Measurements from ENCODE around the gene L3MBTL4.

The L3MBTL4 gene

DNA sequence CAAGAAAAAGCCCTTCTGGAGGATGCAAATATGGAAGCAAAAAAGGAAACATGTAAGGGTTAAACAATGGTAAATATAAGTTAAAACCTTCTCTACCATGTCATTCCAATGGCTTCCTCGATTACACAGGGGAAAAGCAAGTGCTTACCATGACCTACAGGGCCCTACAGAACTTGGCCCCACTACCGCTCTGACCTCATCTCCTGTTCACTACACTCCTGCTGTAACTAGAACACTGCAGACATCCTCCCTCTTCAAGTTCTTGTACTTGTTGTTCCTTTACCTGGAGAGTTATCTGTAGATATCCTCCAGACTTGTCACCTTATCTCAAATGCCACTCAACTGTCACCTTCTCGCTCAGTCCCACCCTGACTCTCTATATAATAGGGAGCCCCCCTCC is 194.6 kb downstream of the L3MBTL4 start:
- Histone ChIP-seq H3K18ac (ENCODE audit: low read length) (no peak overlapping the region), H2BK15ac (replicated peaks; ENCODE audit: low read depth) (no peak overlapping the region), H3K27ac (ENCODE audit: low read depth, low read length) (no peak overlapping the region), H3K79me1 (ENCODE audit: low read length) (no peaks in the 10 kb centered on the region), H4K8ac (ENCODE audit: low read depth, low read length) (no peak overlapping the region), H2AK5ac (ENCODE audit: low read length) (no peak overlapping the region), H2BK120ac (ENCODE audit: low read depth, low read length) (no peak overlapping the region), H3K4me2 (ENCODE audit: low read length) (no peak overlapping the region), H3K4me1 (ENCODE audit: control insufficient read depth, low read depth, low read length) (no peaks in the 10 kb centered on the region), H4K5ac (ENCODE audit: low read length) (no peak overlapping the region), H3K9ac (ENCODE audit: low read length) (no peak overlapping the region), H2BK5ac (ENCODE audit: low read length) (no peak overlapping the region), H3K36me3 (ENCODE audit: control insufficient read depth, insufficient read depth, low read length) (no peaks in the 10 kb centered on the region), H3K23ac (ENCODE audit: low read length) (no peak overlapping the region), H3K56ac (ENCODE audit: low read length) (no peak overlapping the region), H3K27me3 (ENCODE audit: insufficient read depth, low read length, poor library complexity) (no peaks in the 10 kb centered on the region), H3K79me2 (ENCODE audit: control insufficient read depth, insufficient read depth, low read length) (no peaks in the 10 kb centered on the region), H3K4me3 (ENCODE audit: low read length) (no peak overlapping the region), H3K4ac (ENCODE audit: low read depth, low read length) (no peak overlapping the region)
- DNase-seq, result no peak
- no CpG with 5 or more reads among the region's 3 CpGs for WGBS (ENCODE audit: extremely low coverage, insufficient coverage, low lambda C conversion rate)

DNA sequence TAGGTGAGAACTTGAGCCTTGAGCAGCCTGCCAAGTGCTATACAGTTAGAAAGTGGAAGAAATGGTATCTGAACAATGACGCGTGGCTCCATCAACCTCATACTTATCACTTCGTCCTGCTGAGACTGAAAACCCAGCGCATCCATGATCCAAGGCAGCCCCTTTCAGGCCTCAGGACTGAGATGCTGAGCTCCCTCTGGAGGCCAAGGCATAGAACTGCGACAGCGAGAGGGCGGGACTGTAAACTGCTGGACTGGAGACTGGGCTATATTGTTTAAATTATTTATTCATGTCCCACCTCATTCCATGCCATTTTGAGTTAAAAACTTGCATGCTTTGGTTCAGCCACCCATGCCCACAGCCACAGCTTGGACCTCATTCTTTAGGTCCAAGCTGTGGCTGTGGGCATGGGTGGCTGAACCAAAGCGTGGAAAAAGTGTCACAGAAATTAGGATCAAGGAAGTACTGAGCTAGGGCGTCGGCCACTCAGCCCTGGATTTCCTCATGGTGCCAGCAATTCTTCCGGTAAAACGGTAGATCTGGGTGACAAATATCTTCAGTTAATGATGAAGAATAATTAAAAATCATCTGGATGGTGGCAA is 195.5 kb downstream of the L3MBTL4 start:
- Histone ChIP-seq H3K79me1 (ENCODE audit: low read length) (no peaks in the 10 kb centered on the region), H3K4ac (ENCODE audit: low read depth, low read length) (no peak overlapping the region), H4K5ac (ENCODE audit: low read length) (no peak overlapping the region), H3K9ac (ENCODE audit: low read length) (no peak overlapping the region), H3K36me3 (ENCODE audit: control insufficient read depth, insufficient read depth, low read length) (no peaks in the 10 kb centered on the region), H3K23ac (ENCODE audit: low read length) (no peak overlapping the region), H3K27me3 (ENCODE audit: insufficient read depth, low read length, poor library complexity) (no peaks in the 10 kb centered on the region), H2BK120ac (ENCODE audit: low read depth, low read length) (no peak overlapping the region), H3K18ac (ENCODE audit: low read length) (no peak overlapping the region), H3K4me1 (ENCODE audit: control insufficient read depth, low read depth, low read length) (no peaks in the 10 kb centered on the region), H3K79me2 (ENCODE audit: control insufficient read depth, insufficient read depth, low read length) (no peaks in the 10 kb centered on the region), H3K4me2 (ENCODE audit: low read length) (no peak overlapping the region), H2AK5ac (ENCODE audit: low read length) (no peak overlapping the region), H2BK15ac (replicated peaks; ENCODE audit: low read depth) (no peak overlapping the region), H3K56ac (ENCODE audit: low read length) (no peak overlapping the region), H2BK5ac (ENCODE audit: low read length) (no peak overlapping the region), H3K27ac (ENCODE audit: low read depth, low read length) (no peak overlapping the region), H4K8ac (ENCODE audit: low read depth, low read length) (no peak overlapping the region), H3K4me3 (ENCODE audit: low read length) (no peak overlapping the region)
- peak; percentile 83 for DNase-seq
- no CpG with 5 or more reads among the region's 12 CpGs for WGBS (ENCODE audit: extremely low coverage, insufficient coverage, low lambda C conversion rate)

DNA sequence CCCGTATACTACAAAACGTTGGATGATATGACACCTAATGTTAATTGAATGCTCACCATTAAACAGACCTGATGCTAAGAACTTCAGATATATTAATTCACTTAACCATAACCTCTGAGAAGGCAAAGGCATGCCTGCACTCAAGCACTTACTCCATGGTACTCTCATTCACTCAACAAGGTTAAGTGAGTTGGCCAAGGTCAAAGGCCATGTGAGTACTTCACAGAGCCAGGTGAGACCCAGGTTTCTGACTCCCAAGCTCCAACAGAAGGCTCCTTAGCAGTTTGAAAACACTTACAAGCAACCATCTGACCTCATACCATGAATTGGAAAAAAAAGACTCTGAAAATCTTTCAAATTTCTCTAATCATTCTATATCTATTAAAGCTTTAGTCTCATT is 198.8 kb downstream of the L3MBTL4 start:
- H3K23ac ChIP-seq (ENCODE audit: low read length), result no peak overlapping the region
- DNase-seq, result no peak
- H3K4me1 ChIP-seq (ENCODE audit: control insufficient read depth, low read depth, low read length), result no peaks in the 10 kb centered on the region
- WGBS (ENCODE audit: extremely low coverage, insufficient coverage, low lambda C conversion rate), result no CpG with 5 or more reads among the region's 2 CpGs
- no peak overlapping the region for H2BK120ac ChIP-seq (ENCODE audit: low read depth, low read length)
- H3K56ac ChIP-seq (ENCODE audit: low read length), result no peak overlapping the region
- H4K8ac ChIP-seq (ENCODE audit: low read depth, low read length), result no peak overlapping the region
- no peaks in the 10 kb centered on the region for H3K79me1 ChIP-seq (ENCODE audit: low read length)
- H2AK5ac ChIP-seq (ENCODE audit: low read length), result no peak overlapping the region
- no peaks in the 10 kb centered on the region for H3K36me3 ChIP-seq (ENCODE audit: control insufficient read depth, insufficient read depth, low read length)
- H3K18ac ChIP-seq (ENCODE audit: low read length), result no peak overlapping the region
- H3K4me3 ChIP-seq (ENCODE audit: low read length), result no peak overlapping the region
- no peak overlapping the region for H3K27ac ChIP-seq (ENCODE audit: low read depth, low read length)
- H3K4ac ChIP-seq (ENCODE audit: low read depth, low read length), result no peak overlapping the region
- no peak overlapping the region for H3K4me2 ChIP-seq (ENCODE audit: low read length)
- no peaks in the 10 kb centered on the region for H3K79me2 ChIP-seq (ENCODE audit: control insufficient read depth, insufficient read depth, low read length)
- no peaks in the 10 kb centered on the region for H3K27me3 ChIP-seq (ENCODE audit: insufficient read depth, low read length, poor library complexity)
- H3K9ac ChIP-seq (ENCODE audit: low read length), result no peak overlapping the region
- no peak overlapping the region for H2BK5ac ChIP-seq (ENCODE audit: low read length)
- no peak overlapping the region for H4K5ac ChIP-seq (ENCODE audit: low read length)
- no peak overlapping the region for H2BK15ac ChIP-seq (replicated peaks; ENCODE audit: low read depth)

DNA sequence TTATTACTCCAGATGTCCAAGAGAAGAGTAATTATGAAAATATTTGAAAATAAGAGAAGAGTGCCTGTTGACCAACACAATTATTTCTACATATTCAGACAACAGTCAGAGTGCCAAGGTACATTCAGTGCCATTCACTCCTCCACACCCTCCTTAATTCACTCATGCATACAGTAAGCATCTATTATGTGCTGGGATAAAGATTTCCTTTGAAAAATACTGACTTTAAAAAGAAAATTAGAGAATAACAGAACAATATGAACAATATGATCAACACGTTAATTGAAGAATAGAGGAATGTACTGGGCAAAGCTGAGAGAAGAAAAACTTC is 203.6 kb downstream of the L3MBTL4 start:
- H3K4ac ChIP-seq (ENCODE audit: low read depth, low read length), result no peak overlapping the region
- no CpG with 5 or more reads among the region's 1 CpG for WGBS (ENCODE audit: extremely low coverage, insufficient coverage, low lambda C conversion rate)
- no peaks in the 10 kb centered on the region for H3K79me2 ChIP-seq (ENCODE audit: control insufficient read depth, insufficient read depth, low read length)
- no peak overlapping the region for H3K18ac ChIP-seq (ENCODE audit: low read length)
- no peak overlapping the region for H4K8ac ChIP-seq (ENCODE audit: low read depth, low read length)
- H2AK5ac ChIP-seq (ENCODE audit: low read length), result no peak overlapping the region
- no peaks in the 10 kb centered on the region for H3K36me3 ChIP-seq (ENCODE audit: control insufficient read depth, insufficient read depth, low read length)
- no peak overlapping the region for H2BK5ac ChIP-seq (ENCODE audit: low read length)
- no peak overlapping the region for H3K4me2 ChIP-seq (ENCODE audit: low read length)
- H3K27ac ChIP-seq (ENCODE audit: low read depth, low read length), result no peak overlapping the region
- H3K23ac ChIP-seq (ENCODE audit: low read length), result no peak overlapping the region
- no peak overlapping the region for H2BK15ac ChIP-seq (replicated peaks; ENCODE audit: low read depth)
- DNase-seq, result no peak
- H3K4me1 ChIP-seq (ENCODE audit: control insufficient read depth, low read depth, low read length), result no peaks in the 10 kb centered on the region
- no peak overlapping the region for H2BK120ac ChIP-seq (ENCODE audit: low read depth, low read length)
- no peaks in the 10 kb centered on the region for H3K27me3 ChIP-seq (ENCODE audit: insufficient read depth, low read length, poor library complexity)
- no peaks in the 10 kb centered on the region for H3K79me1 ChIP-seq (ENCODE audit: low read length)
- H3K4me3 ChIP-seq (ENCODE audit: low read length), result no peak overlapping the region
- H4K5ac ChIP-seq (ENCODE audit: low read length), result no peak overlapping the region
- no peak overlapping the region for H3K56ac ChIP-seq (ENCODE audit: low read length)
- H3K9ac ChIP-seq (ENCODE audit: low read length), result no peak overlapping the region

DNA sequence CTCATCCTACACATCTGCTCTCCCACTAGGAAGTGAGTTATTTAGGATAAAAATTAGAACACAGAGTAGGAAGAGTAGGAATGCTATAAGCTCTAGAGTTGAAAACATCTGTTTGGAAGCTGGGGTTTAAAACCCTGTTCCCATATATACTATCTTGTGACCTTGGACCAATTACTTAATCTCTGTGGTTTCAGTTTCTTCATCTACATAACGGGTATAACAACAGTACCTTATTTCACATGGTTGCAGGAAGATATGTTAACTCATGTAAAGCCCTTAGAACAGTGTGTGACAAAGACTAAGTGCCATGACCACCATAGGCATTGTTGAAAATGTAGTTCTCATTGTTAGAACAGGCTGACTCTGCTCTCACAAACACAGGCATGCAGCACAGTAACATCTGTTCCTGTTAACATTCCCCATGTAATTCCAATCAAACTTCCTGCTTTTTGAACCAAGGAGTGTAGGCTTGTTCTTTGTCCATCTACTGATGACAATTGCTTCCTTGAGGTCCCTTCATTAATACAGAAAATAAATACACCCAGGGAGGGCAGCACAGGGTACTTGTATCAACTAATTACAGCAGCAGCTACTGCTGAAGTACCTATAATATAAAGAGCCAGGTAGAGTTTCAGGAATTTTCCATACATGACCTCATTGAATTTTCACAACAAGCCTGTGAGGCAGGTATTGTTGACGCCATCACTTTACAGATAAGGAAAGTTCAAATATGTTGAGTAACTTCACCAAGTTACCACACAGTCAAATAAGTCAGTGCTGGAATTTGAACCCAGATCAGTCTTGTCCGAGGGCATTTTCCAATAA is 204.2 kb downstream of the L3MBTL4 start:
- Histone ChIP-seq H3K23ac (ENCODE audit: low read length) (no peak overlapping the region), H2BK120ac (ENCODE audit: low read depth, low read length) (no peak overlapping the region), H3K79me2 (ENCODE audit: control insufficient read depth, insufficient read depth, low read length) (no peaks in the 10 kb centered on the region), H4K8ac (ENCODE audit: low read depth, low read length) (no peak overlapping the region), H3K4me2 (ENCODE audit: low read length) (no peak overlapping the region), H3K56ac (ENCODE audit: low read length) (no peak overlapping the region), H3K36me3 (ENCODE audit: control insufficient read depth, insufficient read depth, low read length) (no peaks in the 10 kb centered on the region), H3K79me1 (ENCODE audit: low read length) (no peaks in the 10 kb centered on the region), H3K4ac (ENCODE audit: low read depth, low read length) (no peak overlapping the region), H3K18ac (ENCODE audit: low read length) (no peak overlapping the region), H3K27ac (ENCODE audit: low read depth, low read length) (no peak overlapping the region), H3K27me3 (ENCODE audit: insufficient read depth, low read length, poor library complexity) (no peaks in the 10 kb centered on the region), H2AK5ac (ENCODE audit: low read length) (no peak overlapping the region), H4K5ac (ENCODE audit: low read length) (no peak overlapping the region), H3K4me1 (ENCODE audit: control insufficient read depth, low read depth, low read length) (no peaks in the 10 kb centered on the region), H2BK15ac (replicated peaks; ENCODE audit: low read depth) (no peak overlapping the region), H3K4me3 (ENCODE audit: low read length) (no peak overlapping the region), H2BK5ac (ENCODE audit: low read length) (no peak overlapping the region), H3K9ac (ENCODE audit: low read length) (no peak overlapping the region)
- DNase-seq, result peak; percentile 14
- WGBS (ENCODE audit: extremely low coverage, insufficient coverage, low lambda C conversion rate), result no CpG with 5 or more reads among the region's 3 CpGs

DNA sequence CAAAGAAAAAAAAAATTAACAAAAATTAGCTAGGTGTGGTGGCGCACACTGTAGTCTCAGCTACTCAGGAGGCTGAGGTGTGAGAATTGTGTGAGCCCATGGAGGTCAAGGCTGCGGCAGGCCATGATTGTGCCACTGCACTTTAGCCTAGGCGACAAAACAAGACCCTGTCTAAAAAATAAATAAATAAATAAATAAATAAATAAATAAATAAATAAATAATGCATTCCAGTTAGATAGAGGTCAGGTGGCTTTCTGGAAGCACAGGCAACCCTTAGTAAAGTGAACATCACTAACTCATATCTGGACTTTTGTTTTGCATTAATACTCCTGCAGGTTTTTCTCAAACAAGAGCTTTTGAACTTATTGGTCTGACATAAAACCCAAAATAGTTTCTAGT is 206.8 kb downstream of the L3MBTL4 start:
- H3K36me3 ChIP-seq (ENCODE audit: control insufficient read depth, insufficient read depth, low read length), result no peaks in the 10 kb centered on the region
- no peaks in the 10 kb centered on the region for H3K79me2 ChIP-seq (ENCODE audit: control insufficient read depth, insufficient read depth, low read length)
- H3K27ac ChIP-seq (ENCODE audit: low read depth, low read length), result no peak overlapping the region
- H3K79me1 ChIP-seq (ENCODE audit: low read length), result no peaks in the 10 kb centered on the region
- no peak overlapping the region for H2BK15ac ChIP-seq (replicated peaks; ENCODE audit: low read depth)
- H4K8ac ChIP-seq (ENCODE audit: low read depth, low read length), result no peak overlapping the region
- no peak overlapping the region for H3K4ac ChIP-seq (ENCODE audit: low read depth, low read length)
- no peak overlapping the region for H3K9ac ChIP-seq (ENCODE audit: low read length)
- H2BK120ac ChIP-seq (ENCODE audit: low read depth, low read length), result no peak overlapping the region
- H3K4me1 ChIP-seq (ENCODE audit: control insufficient read depth, low read depth, low read length), result no peaks in the 10 kb centered on the region
- no peak overlapping the region for H4K5ac ChIP-seq (ENCODE audit: low read length)
- H2AK5ac ChIP-seq (ENCODE audit: low read length), result no peak overlapping the region
- H3K27me3 ChIP-seq (ENCODE audit: insufficient read depth, low read length, poor library complexity), result no peaks in the 10 kb centered on the region
- no peak overlapping the region for H3K56ac ChIP-seq (ENCODE audit: low read length)
- no peak for DNase-seq
- no peak overlapping the region for H3K4me3 ChIP-seq (ENCODE audit: low read length)
- no CpG with 5 or more reads among the region's 3 CpGs for WGBS (ENCODE audit: extremely low coverage, insufficient coverage, low lambda C conversion rate)
- no peak overlapping the region for H3K4me2 ChIP-seq (ENCODE audit: low read length)
- no peak overlapping the region for H2BK5ac ChIP-seq (ENCODE audit: low read length)
- H3K23ac ChIP-seq (ENCODE audit: low read length), result no peak overlapping the region
- H3K18ac ChIP-seq (ENCODE audit: low read length), result no peak overlapping the region

Measured in mesendoderm (in vitro differentiated cells).